AG10803 (cell line): ENCODE data around the gene MAGED1.
A peak's percentile ranks its signal among the peaks of the same experiment; 100 is the strongest.

Experiments
- DNase-seq: peaks from one replicate; pipeline ENCODE4 v3.0.0; 2010; ENCODE audit warnings: low read depth
- H3K4me3 ChIP-seq: 2 replicates; pipeline ENCODE4 v1.5.1; 2011; ENCODE audit warnings: mild to moderate bottlenecking, low read length, control low read depth
- CTCF ChIP-seq: conservative IDR thresholded peaks from 2 replicates; pipeline ENCODE4 v1.5.1; 2011; ENCODE audit warnings: mild to moderate bottlenecking, low read length, control low read depth, inconsistent platforms

The MAGED1 gene

GRCh38 chrX:51917604-51918003 lies 24.2 kb downstream of the MAGED1 start:
- no peak overlapping the region for H3K4me3 ChIP-seq
- no peak for TF ChIP-seq CTCF
- DNase-seq, result no peak

GRCh38 chrX:51922561-51922960 lies 29.1 kb downstream of the MAGED1 start:
- DNase-seq, result no peak
- no peak for TF ChIP-seq CTCF
- H3K4me3 ChIP-seq, result no peak overlapping the region

GRCh38 chrX:51931566-51932150 lies 38.2 kb downstream of the MAGED1 start:
- peak; percentile 71 for DNase-seq
- TF ChIP-seq CTCF, result no peak
- H3K4me3 ChIP-seq, result no peak overlapping the region
